Measurements from ENCODE around the gene KLK4.

The KLK4 gene

DNA sequence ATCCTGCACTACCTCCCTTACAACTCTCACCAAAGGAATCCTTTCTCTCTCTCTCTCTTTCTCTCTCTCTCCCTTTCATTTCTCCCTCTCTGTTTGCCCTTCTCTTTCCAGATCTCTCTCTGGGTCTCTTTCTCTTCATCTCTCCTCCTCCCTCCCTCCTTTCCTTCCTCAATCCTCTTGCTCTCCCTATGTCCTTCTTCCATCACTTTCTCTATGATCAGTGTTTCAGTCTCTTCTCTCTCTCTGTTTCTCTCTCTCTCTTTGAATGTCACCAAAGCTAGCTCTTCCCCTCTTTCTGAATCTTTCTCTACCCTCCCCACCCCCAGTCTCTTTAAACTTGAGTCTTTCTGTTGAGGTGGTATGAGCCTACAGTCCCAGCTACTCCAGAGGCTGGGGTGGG, 19.8 kb upstream of the KLK4 start:
- H3K4me3 ChIP-seq (replicated peaks; ENCODE audit: low read depth, low read length) = no peak overlapping the region
- DNase-seq (ENCODE audit: extremely low read depth, low read depth) = no peak
- TF ChIP-seq, protein P1, sequence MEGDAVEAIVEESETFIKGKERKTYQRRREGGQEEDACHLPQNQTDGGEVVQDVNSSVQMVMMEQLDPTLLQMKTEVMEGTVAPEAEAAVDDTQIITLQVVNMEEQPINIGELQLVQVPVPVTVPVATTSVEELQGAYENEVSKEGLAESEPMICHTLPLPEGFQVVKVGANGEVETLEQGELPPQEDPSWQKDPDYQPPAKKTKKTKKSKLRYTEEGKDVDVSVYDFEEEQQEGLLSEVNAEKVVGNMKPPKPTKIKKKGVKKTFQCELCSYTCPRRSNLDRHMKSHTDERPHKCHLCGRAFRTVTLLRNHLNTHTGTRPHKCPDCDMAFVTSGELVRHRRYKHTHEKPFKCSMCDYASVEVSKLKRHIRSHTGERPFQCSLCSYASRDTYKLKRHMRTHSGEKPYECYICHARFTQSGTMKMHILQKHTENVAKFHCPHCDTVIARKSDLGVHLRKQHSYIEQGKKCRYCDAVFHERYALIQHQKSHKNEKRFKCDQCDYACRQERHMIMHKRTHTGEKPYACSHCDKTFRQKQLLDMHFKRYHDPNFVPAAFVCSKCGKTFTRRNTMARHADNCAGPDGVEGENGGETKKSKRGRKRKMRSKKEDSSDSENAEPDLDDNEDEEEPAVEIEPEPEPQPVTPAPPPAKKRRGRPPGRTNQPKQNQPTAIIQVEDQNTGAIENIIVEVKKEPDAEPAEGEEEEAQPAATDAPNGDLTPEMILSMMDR (IDR thresholded peaks at IDR 0.05; ENCODE audit: low read depth, low read length, missing control alignments) = no peak

DNA sequence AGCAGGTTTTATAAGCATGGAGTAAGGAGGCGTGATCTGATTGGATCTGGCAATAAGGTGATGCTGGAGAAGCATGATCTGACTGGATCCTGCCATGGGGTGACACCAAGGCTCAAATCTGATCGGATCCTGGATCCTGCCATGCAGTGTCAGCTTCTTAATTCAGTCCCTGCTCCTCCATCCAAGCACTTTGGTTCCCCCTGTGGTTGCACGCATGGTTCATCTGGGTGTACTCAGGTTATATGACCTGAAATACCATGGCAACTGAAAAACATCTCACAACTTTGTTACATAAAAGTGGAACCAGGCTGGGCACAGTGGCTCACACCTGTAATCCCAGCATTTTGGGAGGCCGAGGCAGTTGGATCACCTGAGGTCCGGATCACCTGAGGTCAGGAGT, 17.6 kb upstream of the KLK4 start:
- H3K4me3 ChIP-seq (replicated peaks; ENCODE audit: low read depth, low read length) = no peak overlapping the region
- TF ChIP-seq, protein P1 (IDR thresholded peaks at IDR 0.05; ENCODE audit: low read depth, low read length, missing control alignments) = no peak
- DNase-seq (ENCODE audit: extremely low read depth, low read depth) = no peak

DNA sequence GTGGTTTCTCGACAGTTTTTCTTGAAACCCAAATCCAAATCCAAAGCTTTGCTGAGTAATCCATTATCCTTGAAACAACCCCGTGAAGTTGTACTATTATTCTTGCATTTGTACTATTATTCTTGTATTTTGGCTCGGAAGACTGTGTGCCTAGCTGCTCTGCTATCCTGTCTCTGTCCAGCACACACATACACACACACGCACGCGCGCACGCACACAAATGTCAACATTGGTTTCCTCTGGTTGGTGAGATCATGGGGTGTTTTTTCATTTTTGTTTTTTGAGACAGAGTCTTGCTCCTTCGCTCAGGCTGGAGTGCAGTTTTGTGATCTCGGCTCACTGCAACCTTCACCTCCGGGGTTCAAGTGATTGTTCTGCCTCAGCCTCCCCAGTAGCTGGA, 14.9 kb upstream of the KLK4 start:
- TF ChIP-seq, protein P1 (IDR thresholded peaks at IDR 0.05; ENCODE audit: low read depth, low read length, missing control alignments) = no peak
- DNase-seq (ENCODE audit: extremely low read depth, low read depth) = no peak
- H3K4me3 ChIP-seq (replicated peaks; ENCODE audit: low read depth, low read length) = no peak overlapping the region

DNA sequence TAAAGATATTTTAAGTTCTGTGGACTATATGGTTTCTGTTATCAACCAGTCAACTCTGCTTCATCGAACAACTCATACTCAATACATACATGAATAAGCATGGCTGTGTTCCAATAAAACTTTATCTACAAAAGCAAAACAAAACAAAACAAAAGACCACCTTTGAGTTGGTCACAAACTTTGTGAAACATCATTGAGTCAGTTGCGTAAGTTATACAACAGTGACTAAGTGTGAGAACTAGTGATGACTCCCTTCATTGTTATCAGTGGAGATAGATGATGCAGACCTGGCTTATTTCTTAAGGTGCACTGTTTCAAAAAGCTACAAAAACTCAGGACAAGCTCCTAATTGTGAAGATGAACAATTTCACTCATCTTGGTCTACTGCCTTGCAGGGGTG, 14.5 kb upstream of the KLK4 start:
- DNase-seq (ENCODE audit: extremely low read depth, low read depth) = no peak
- H3K4me3 ChIP-seq (replicated peaks; ENCODE audit: low read depth, low read length) = no peak overlapping the region

DNA sequence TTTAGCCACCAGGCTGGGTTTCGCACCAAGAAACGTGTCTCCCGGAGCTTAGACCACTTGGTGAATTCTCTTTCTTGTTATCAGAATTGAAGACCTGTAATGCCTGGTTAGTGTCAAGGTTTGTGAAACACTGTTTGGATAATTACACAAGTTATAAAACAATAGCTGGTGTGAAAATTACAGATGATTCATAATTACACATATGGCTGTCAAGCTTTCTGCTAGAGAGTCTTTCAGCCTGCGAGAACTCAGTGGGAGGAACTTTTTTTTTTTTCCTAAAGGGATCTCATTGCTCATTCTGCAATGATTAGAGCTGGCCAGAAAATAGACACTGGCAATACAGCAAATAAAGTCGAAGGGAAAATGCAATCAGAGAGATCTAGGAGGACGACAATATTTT, 13.4 kb upstream of the KLK4 start:
- no peak overlapping the region for H3K4me3 ChIP-seq (replicated peaks; ENCODE audit: low read depth, low read length)
- DNase-seq (ENCODE audit: extremely low read depth, low read depth) = no peak
- TF ChIP-seq, protein P1 (IDR thresholded peaks at IDR 0.05; ENCODE audit: low read depth, low read length, missing control alignments) = no peak

More for the DNA sequence above, 14.5 kb upstream of the KLK4 start:
- TF ChIP-seq, protein P1 (IDR thresholded peaks at IDR 0.05; ENCODE audit: low read depth, low read length, missing control alignments) = no peak

DNA sequence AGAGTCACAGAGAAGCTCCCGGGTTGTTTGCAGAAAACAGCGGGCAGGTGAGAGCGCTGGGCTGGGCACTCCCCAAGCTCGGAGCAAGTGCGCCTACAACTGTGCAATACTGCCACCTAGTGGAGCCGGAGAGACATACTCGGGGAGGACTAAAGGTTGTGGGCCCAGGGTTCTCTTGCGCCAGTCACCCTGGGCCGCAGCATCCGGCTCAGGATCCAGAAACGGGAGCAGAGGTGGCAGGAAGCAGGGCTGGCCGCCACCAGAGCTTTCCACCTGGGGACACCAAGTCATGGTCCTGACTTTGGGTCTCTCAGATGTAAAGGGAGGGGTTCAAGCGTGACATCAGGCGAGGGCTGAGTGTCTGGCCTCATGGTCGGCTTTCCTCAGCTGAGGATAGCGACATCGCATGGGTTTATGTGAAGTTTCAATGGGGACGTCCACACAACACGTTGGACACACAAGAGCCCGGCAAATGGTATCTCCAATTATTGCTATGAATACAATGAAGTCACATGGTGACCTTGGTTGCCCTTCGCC, 11.2 kb upstream of the KLK4 start:
- TF ChIP-seq, protein P1 (IDR thresholded peaks at IDR 0.05; ENCODE audit: low read depth, low read length, missing control alignments) = peak; percentile 86
- peak; percentile 45 for DNase-seq (ENCODE audit: extremely low read depth, low read depth)
- H3K4me3 ChIP-seq (replicated peaks; ENCODE audit: low read depth, low read length) = no peak overlapping the region

Data from HFF-Myc (cell line).